Cardiac muscle cell (in vitro differentiated cells and primary cell): ENCODE data around the gene ILDR2. TPM values are rescaled to one million over a fixed set of nuclear protein-coding genes. Genes with fewer than 3 reads are reported as not detected.

Experiments
- DNase-seq, 2 donors: peaks; one replicate each; pipeline versions ENCODE4 v3.0.0 to v3.0.0-alpha.2; 2010 to 2017; ENCODE audit warnings: low read depth in 1 of 2, low spot score in 1 of 2
- H3K27ac ChIP-seq: fragments of 200-600 bp; sonication (generic); 2 replicates; pipeline ENCODE4 v1.5.1; 2016
- H3K27me3 ChIP-seq: fragments of 200-600 bp; sonication (generic); 2 replicates; pipeline ENCODE4 v1.6.0; 2016; ENCODE audit warnings: control low read depth
- H3K36me3 ChIP-seq: fragments of 200-600 bp; sonication (generic); 2 replicates; pipeline ENCODE4 v1.5.1; 2016; ENCODE audit warnings: control low read depth
- H3K4me1 ChIP-seq: fragments of 200-600 bp; sonication (generic); 2 replicates; pipeline ENCODE4 v1.8.1; 2017; ENCODE audit warnings: low read depth, mild to moderate bottlenecking, mixed run types
- H3K4me3 ChIP-seq: fragments of 200-600 bp; sonication (generic); 2 replicates; pipeline ENCODE4 v1.5.1; 2016; ENCODE audit warnings: mild to moderate bottlenecking
- H3K9me3 ChIP-seq: fragments of 200-600 bp; sonication (generic); 2 replicates; pipeline ENCODE4 v1.5.1; 2017; ENCODE audit warnings: low read depth, mild to moderate bottlenecking, control low read depth
- CTCF ChIP-seq: IDR thresholded peaks from 2 replicates; pipeline ENCODE4 v1.5.1; 2012; ENCODE audit warnings: low read depth, mild to moderate bottlenecking, low read length
- polyA plus RNA-seq: library from polyadenylated mRNA; unstranded; fragments of >200 nt; fragmentation: Nextera tagmentation; extraction: Ambion mirVana; gene quantifications from 2 replicates; pipeline ENCODE4 v1.2.1, GENCODE V29; 2016
- total RNA-seq: library from RNA; depleted of rRNA; stranded (reverse); fragments of >200 nt; gene quantifications from 2 replicates; pipeline ENCODE4 v1.2.3, GENCODE V29; 2016

The ILDR2 gene
- total and polyA plus RNA-seq, 2 experiments from 2014 or later, result 3.3 to 12.3 TPM

GRCh38 chr1:166978821-166979220, 3.5 kb upstream of the ILDR2 start:
- no peak overlapping the region for H3K4me3 ChIP-seq
- H3K36me3 ChIP-seq, result no peaks in the 10 kb centered on the region
- no peaks in the 10 kb centered on the region for H3K9me3 ChIP-seq
- no peak for DNase-seq
- peaks cover 73% of the 10 kb centered on the region for H3K27me3 ChIP-seq
- no peak for TF ChIP-seq CTCF
- H3K4me1 ChIP-seq, result peaks cover under 1% of the 10 kb centered on the region
- H3K27ac ChIP-seq, result no peak overlapping the region

DNA sequence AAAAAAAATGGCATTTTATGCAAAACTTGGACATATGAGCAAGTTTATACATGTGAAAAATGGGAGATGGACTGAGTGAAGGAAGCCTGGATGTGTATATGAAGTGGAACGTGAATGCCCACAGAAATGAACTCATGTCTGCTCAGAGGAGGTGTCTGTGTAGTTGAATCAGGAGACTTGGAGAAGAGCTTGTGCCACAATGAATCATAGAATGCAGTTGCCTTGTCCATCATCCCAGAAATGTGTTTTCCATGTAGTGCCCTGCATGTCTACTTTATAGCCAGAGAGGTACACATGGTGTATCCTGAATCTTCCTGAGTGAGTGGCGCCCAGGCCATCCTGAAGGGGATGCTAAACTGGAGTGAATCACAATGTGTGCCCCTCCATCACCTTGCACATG, 2.6 kb upstream of the ILDR2 start:
- no peaks in the 10 kb centered on the region for H3K9me3 ChIP-seq

DNA sequence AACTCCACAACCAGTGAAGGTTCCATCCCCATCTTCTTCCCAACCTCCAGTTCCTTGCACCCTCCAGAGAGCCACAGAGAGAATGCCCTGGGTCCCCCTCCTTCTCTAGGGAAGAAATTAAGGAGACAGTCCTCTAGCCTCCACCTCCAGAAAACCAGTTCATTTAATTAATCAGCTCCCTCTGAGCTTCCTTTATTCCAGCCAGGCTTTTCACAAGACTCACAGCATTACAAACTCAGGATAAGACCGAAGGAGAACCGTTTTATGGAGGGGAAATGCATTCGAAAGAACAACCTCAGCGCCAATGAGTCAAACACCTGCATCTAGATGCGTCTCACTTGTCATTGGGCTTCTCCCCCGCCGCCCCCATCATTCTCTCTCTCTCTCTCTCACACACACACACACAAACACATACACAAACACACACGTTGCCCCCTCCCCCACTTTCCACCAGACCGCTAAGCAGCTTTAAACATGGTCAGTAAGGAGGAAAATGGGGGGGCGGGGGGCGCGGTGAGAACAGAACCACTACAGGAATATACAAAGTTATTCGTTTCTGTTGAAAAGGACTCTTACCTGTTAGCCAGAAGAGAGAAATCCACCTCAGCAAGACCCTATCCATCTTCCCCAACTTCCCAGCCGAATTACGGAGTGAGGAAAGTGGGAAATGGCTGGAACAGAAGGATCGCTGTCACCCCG, 544 bp downstream of the ILDR2 start:
- DNase-seq, result no peak
- Histone ChIP-seq H3K4me1 (peaks cover 17% of the 10 kb centered on the region), H3K27ac (no peak overlapping the region), H3K36me3 (no peaks in the 10 kb centered on the region), H3K27me3 (peaks cover 54% of the 10 kb centered on the region), H3K9me3 (no peaks in the 10 kb centered on the region), H3K4me3 (peak overlapping the region; percentile 71)
- TF ChIP-seq CTCF, result no peak

More for the DNA sequence above, 2.6 kb upstream of the ILDR2 start:
- Histone ChIP-seq H3K27ac (no peak overlapping the region), H3K4me3 (no peak overlapping the region), H3K4me1 (peaks cover 9% of the 10 kb centered on the region), H3K27me3 (peaks cover 77% of the 10 kb centered on the region), H3K36me3 (no peaks in the 10 kb centered on the region)
- TF ChIP-seq CTCF, result no peak
- DNase-seq, result no peak

DNA sequence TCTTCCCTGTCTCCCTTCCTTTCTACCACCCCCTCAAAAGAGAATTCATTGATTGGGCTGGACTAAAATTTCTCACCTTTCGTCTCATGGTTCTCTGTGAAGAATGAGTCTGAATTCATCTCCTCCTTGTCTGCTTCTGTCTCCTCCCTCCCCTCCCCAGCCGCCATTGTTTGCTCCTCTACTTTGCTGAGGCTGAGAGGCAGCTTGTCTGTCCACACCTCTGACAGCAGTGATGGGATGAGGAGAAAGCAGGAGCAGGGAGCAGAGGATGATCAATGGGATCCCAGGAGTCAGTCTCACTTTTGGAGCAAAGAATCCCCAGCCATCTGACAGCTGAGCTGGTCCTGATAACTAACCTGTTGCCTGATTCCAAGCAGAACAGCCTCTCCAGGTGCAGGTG, 2.5 kb downstream of the ILDR2 start:
- no peak for TF ChIP-seq CTCF
- Histone ChIP-seq H3K4me1 (peaks cover 17% of the 10 kb centered on the region), H3K36me3 (no peaks in the 10 kb centered on the region), H3K9me3 (no peaks in the 10 kb centered on the region), H3K27ac (no peak overlapping the region), H3K4me3 (no peak overlapping the region), H3K27me3 (peaks cover 35% of the 10 kb centered on the region)
- DNase-seq, result peak in 1 of 2 donors; percentile 18

GRCh38 chr1:166972193-166972592, 3.1 kb downstream of the ILDR2 start:
- Histone ChIP-seq H3K4me3 (no peak overlapping the region), H3K27ac (no peak overlapping the region), H3K36me3 (no peaks in the 10 kb centered on the region), H3K4me1 (peaks cover 17% of the 10 kb centered on the region), H3K9me3 (no peaks in the 10 kb centered on the region), H3K27me3 (peaks cover 28% of the 10 kb centered on the region)
- TF ChIP-seq CTCF, result no peak
- no peak for DNase-seq

- H3K4me1 ChIP-seq, result peaks cover 17% of the 10 kb centered on the region
- DNase-seq, result no peak
- H3K4me3 ChIP-seq, result no peak overlapping the region
- no peaks in the 10 kb centered on the region for H3K9me3 ChIP-seq
- no peak overlapping the region for H3K27ac ChIP-seq
- no peak for TF ChIP-seq CTCF
- H3K27me3 ChIP-seq, result peaks cover 19% of the 10 kb centered on the region
- H3K36me3 ChIP-seq, result no peaks in the 10 kb centered on the region
Measured at GRCh38 chr1:166971252-166971651, 4.1 kb downstream of the ILDR2 start.
